GM19238 (cell line): Measurements from ENCODE around the gene CDADC1.
"Not testable (repeated sequence)": the region's sequence is repeated elsewhere in the genome, so short reads cannot be mapped to it uniquely, and the experiment has no call there.

Experiments used
- DNase-seq: peaks from one replicate; pipeline ENCODE4 v3.0.0; 2011; ENCODE audit warnings: low spot score; ENCODE audit not compliant: insufficient read length

CDADC1 gene

GRCh38 chr13:49314344-49314882 lies 66.7 kb downstream of the CDADC1 start:
- DNase-seq = no peak

DNA sequence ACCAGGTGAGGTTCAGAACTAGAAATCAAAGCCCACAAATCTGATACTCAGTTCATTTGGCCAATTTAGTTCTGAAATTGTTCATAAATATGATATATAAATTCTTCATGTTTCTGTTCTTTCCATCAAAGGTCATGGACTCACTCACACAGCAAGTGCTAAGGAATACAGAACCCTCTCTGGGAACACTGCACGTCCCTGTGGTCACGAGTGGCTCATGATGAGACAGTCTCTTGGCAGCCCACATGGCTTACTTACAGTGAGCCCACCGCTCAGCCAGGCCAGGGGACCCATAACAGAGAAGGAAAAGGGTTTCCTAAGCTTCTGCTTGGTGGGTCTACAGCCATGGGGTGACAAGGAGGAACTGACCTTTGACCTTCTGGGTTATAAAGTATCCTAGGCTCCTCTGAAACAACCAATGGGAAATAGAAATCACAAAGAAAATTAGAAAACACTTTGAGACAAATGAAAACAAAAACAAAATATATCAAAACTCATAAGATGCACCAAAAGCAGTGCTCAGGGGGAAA lies 67.4 kb downstream of the CDADC1 start:
- no peak for DNase-seq

DNA sequence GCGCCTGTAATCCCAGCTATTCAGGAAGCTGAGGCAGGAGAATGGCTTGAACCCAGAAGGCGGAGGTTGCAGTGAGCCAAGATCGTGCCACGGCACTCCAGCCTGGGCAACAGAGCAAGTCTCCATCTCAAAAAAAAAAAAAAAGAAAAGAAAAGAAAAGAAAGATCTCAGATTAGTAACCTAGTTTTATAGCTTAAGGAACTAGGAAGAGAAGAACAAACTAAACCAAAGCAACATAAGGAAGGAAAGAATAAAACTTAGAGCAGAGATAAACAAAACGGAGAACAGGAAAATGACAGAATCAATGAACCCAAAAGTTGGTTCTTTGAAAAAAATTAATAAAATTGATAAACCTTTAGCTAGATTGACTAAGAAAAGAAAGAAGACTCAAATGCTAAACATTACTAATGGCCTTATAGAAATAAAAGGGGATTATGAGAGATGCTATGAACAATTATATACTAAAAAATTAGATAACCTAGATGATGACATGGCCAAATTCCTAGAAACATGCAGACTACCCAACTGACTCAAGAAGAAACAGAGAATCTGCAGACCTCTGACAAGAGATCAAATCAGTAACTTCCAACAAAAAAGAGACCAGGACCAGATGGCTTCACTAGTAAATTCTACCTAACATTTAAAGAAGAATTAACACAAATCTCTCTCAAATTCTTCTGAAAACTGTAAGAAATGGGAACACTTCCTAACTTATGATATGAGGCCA lies 68.2 kb downstream of the CDADC1 start:
- no peak for DNase-seq

DNA sequence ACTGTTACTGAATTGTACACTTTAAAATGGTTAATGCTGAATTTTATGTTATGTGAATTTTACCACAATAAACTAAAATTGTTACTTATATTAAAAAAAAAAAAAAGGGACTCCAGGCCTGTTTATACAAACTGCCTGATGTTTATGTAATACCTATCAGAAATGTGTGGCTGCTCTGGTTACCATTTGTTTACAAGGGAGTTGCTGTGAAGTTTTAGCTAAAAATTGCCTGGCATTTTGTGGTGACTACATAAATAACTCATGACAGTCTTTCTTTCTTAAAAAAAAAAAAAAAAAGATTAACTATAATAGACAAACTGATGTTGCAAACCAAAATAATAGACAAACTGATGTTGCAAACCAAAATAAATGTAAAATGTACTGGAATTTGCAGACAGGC lies 71.8 kb downstream of the CDADC1 start:
- DNase-seq = no peak

DNA sequence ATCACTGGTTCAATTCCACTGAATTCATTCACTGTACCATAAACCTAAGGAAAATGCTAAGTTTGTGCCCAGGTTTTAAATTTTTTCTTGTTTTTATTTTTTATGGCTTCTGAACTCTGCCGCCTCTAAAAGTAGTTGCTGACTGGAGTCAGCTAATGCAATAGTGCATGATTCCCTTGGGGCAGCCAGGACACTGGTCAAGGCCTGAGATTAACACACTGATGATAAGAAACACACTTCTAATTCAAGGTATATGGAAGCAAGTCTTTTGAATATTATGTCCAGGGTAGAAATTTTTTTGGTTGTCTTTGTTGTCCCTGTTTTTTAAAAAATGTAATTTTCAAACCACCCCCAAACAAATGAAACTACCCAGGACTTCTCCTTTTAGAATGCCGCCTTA lies 72.2 kb downstream of the CDADC1 start:
- no peak for DNase-seq

DNA sequence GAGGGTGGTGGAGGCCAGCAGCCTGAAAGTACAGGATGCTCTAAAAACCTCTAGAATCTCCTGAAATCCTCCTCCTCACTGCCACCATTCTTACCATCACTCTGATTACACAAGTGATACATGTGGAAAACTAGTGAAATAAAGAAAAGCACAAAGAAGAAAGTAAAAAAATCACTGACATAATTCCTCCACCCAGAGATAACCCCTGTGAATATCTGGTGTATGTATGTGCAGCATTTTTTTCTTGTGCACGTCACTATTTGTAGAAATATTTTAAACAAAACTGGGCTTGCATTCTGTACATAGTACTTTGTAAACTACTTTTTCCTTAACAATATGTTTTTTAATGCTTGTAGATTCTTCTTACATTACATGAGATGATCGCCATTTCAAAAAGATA lies 73.2 kb downstream of the CDADC1 start:
- DNase-seq = no peak

DNA sequence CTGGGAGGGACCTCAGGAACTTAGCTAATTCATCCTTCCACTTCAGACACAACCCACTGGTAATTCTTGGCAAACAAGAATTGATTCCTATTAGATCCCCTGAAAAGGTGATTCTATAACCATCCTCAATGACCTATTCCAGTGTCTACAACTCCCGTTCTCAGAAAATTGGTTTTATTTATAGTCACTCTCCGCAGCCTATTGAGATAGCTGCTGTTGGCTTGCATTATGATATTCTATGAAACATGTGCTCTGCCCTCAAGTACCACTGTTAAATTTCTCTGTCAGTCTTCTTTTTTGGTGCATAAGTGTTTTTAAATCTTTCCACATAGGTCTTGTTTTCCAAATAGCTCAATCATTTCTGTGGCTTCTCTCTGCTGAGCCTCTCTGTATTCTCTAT lies 75.0 kb downstream of the CDADC1 start:
- no peak for DNase-seq

DNA sequence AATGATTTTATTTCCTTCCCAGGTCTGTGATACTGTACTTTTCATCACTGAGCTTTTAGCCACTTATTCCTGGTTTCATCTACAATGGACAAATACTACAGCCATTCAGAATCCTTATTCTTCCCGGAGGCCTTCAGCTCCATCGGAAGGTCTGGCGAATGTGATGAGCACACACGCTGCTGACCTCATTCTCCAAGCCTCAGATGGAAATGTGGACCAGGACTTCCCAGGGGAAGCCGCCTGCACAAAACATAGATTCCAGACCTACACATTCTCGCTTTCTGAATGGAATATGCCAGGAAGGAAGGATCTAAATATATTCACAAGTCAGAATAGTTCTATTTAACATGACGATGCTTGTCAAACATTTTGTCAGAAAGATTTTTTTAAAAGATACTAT lies 75.6 kb downstream of the CDADC1 start:
- DNase-seq = no peak

GRCh38 chr13:49326222-49326917 lies 78.6 kb downstream of the CDADC1 start:
- DNase-seq = no peak

DNA sequence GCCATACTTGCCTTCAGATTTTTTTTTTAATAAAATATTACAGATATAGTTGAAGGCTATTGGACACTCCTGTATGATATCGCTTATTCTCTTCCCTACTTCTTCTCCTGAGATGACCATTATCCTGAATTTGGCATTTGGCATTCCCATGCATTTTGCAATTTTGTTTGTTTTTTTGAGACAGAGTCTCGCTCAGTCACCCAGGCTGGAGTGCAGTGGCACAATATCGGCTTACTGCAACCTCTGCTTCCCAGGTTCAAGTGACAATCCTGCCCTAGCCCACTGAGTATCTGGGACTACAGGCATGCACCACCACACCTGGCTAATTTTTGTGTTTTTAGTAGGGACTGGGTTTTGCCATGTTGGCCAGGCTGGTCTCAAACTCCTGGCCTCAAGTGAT lies 79.4 kb downstream of the CDADC1 start:
- DNase-seq = not testable (repeated sequence)

DNA sequence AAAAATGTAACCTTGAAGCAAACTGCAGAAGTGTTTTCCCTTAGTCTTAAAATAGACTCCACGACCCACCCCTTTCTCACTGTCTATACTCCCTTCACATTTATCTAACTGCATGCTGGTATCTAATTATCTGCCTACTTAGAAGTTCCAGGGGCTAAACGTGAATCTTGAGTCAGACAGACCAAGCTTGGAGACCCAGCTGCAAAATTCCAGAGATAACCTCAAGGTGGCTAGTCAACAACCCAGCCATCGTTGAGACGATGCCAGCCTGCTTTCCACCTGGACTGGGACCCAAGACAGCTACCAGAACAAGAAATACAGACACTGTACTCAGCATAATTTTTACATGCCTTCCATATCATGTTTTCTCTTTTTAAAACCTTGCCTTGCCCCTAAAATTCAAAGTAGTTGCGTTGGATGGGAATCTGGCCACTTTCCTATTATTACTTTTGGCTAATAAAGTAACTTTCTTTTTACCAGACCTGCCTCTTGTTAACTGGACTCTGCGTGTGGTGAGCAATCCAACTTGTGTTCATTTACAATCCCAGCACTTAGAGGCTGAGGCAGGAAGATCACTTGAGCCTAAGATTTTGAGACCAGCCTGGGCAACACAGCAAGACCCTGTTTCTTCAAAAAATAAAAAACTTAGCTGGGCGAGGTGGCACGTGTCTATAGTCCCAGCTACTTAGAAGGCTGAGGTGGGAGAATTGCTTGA lies 82.3 kb downstream of the CDADC1 start:
- no peak for DNase-seq

GRCh38 chr13:49330546-49330864 lies 82.8 kb downstream of the CDADC1 start:
- DNase-seq = no peak

- DNase-seq = no peak
Observed at GRCh38 chr13:49336655-49337054, 88.9 kb downstream of the CDADC1 start.

GRCh38 chr13:49340161-49340560 lies 92.4 kb downstream of the CDADC1 start:
- DNase-seq = no peak

DNA sequence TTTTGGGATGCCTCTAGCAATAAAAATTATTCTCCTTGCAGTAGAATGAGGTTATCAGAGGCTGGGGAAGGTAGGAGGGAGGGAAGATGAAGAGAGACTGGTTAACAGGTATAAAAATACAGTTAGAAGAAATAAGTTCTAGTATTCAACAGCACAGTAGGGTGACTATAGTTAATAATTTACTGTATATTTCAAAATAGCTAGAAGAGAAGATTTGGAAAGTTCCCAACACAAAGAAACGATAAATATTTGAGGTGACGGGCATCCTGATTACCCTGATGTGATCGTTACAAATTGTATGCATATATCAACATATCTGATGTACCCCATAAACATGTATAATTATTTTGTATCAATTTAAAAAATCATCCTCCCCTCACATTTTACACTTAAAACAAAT lies 93.8 kb downstream of the CDADC1 start:
- DNase-seq = no peak

DNA sequence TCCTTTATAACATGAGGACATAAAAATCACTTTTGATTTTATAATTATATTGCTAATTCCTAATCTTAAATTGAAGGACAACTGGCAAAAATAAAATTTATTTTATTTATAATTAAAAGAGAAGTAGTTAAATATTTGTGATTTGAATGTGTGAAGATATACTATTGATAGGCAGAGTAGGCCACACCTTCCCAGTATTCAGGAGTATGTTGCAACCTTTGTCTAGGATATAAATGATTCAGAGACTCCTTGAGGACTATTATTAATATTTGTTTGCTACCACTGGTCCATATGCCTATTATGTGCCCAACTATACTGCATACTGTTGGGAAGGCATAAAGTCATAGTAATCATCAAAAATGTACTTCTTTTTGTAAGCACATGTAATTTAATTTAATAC lies 94.2 kb downstream of the CDADC1 start:
- no peak for DNase-seq

- no peak for DNase-seq
Observed at GRCh38 chr13:49342454-49342853, 94.7 kb downstream of the CDADC1 start.
